Activated naive CD8-positive, alpha-beta T cell (primary cell): Measurements from ENCODE around the gene KLK1.

Source experiments
- H3K27ac Mint-ChIP-seq: one replicate; pipeline ENCODE4 v1.8.0; 2021; ENCODE audit warnings: mixed read lengths
- H3K27me3 Mint-ChIP-seq: one replicate; pipeline ENCODE4 v1.8.0; 2021; ENCODE audit warnings: mixed read lengths
- H3K36me3 Mint-ChIP-seq: one replicate; pipeline ENCODE4 v1.8.0; 2021; ENCODE audit warnings: mixed read lengths
- H3K4me1 Mint-ChIP-seq: one replicate; pipeline ENCODE4 v1.8.0; 2021; ENCODE audit warnings: low read depth, mixed read lengths
- H3K4me3 Mint-ChIP-seq: one replicate; pipeline ENCODE4 v1.8.0; 2021; ENCODE audit warnings: mild to moderate bottlenecking, mixed read lengths
- H3K9me3 Mint-ChIP-seq: one replicate; pipeline ENCODE4 v1.8.0; 2021; ENCODE audit warnings: low read depth, mixed read lengths

Gene KLK1

GRCh38 chr19:50823389-50824042 lies at the start of gene KLK1:
Gene KLK1 (minus strand): TSS chr19:50823787. CDS start chr19:50823748, 39 bp downstream.
- H3K36me3 Mint-ChIP-seq, result peaks cover 2% of the 10 kb centered on the region
- H3K9me3 Mint-ChIP-seq, result no peaks in the 10 kb centered on the region
- H3K27me3 Mint-ChIP-seq, result peaks cover 37% of the 10 kb centered on the region
- no peak within 1 kb of the TSS for H3K4me3 Mint-ChIP-seq
- peaks cover 21% of the 10 kb centered on the region for H3K4me1 Mint-ChIP-seq
- H3K27ac Mint-ChIP-seq, result no peak within 1 kb of the TSS

- H3K27me3 Mint-ChIP-seq, result peaks cover 15% of the 10 kb centered on the region
- no peaks in the 10 kb centered on the region for H3K4me1 Mint-ChIP-seq
- no peaks in the 10 kb centered on the region for H3K9me3 Mint-ChIP-seq
- H3K27ac Mint-ChIP-seq, result no peak within 1 kb of the TSS
- H3K36me3 Mint-ChIP-seq, result no peaks in the 10 kb centered on the region
- H3K4me3 Mint-ChIP-seq, result no peak within 1 kb of the TSS
Observed at GRCh38 chr19:50873056-50873455, 49.5 kb upstream of the KLK1 start, which contains the start of gene KLK2. Gene KLK2 (plus strand): TSS chr19:50873439. CDS start chr19:50873474, 35 bp downstream.

- no peaks in the 10 kb centered on the region for H3K4me1 Mint-ChIP-seq
- no peak overlapping the region for H3K4me3 Mint-ChIP-seq
- no peaks in the 10 kb centered on the region for H3K9me3 Mint-ChIP-seq
- no peaks in the 10 kb centered on the region for H3K36me3 Mint-ChIP-seq
- no peak overlapping the region for H3K27ac Mint-ChIP-seq
- peaks cover 21% of the 10 kb centered on the region for H3K27me3 Mint-ChIP-seq
Observed at GRCh38 chr19:50870417-50871089, 47.0 kb upstream of the KLK1 start.

GRCh38 chr19:50869479-50869878 lies 45.9 kb upstream of the KLK1 start:
- Mint-ChIP-seq H3K9me3 (no peaks in the 10 kb centered on the region), H3K4me1 (no peaks in the 10 kb centered on the region), H3K27ac (no peak overlapping the region), H3K27me3 (peaks cover 24% of the 10 kb centered on the region), H3K36me3 (no peaks in the 10 kb centered on the region), H3K4me3 (no peak overlapping the region)

GRCh38 chr19:50861496-50862286 lies 38.1 kb upstream of the KLK1 start:
- H3K4me3 Mint-ChIP-seq, result no peak overlapping the region
- H3K4me1 Mint-ChIP-seq, result no peaks in the 10 kb centered on the region
- H3K9me3 Mint-ChIP-seq, result no peaks in the 10 kb centered on the region
- no peak overlapping the region for H3K27ac Mint-ChIP-seq
- no peaks in the 10 kb centered on the region for H3K36me3 Mint-ChIP-seq
- peaks cover 34% of the 10 kb centered on the region for H3K27me3 Mint-ChIP-seq

GRCh38 chr19:50861010-50861409 lies 37.4 kb upstream of the KLK1 start:
- Mint-ChIP-seq H3K4me1 (no peaks in the 10 kb centered on the region), H3K4me3 (no peak overlapping the region), H3K9me3 (no peaks in the 10 kb centered on the region), H3K36me3 (no peaks in the 10 kb centered on the region), H3K27ac (no peak overlapping the region), H3K27me3 (peaks cover 33% of the 10 kb centered on the region)

GRCh38 chr19:50859849-50860248 lies 36.3 kb upstream of the KLK1 start:
- peaks cover 42% of the 10 kb centered on the region for H3K27me3 Mint-ChIP-seq
- no peaks in the 10 kb centered on the region for H3K36me3 Mint-ChIP-seq
- no peak overlapping the region for H3K4me3 Mint-ChIP-seq
- H3K4me1 Mint-ChIP-seq, result no peaks in the 10 kb centered on the region
- H3K9me3 Mint-ChIP-seq, result no peaks in the 10 kb centered on the region
- H3K27ac Mint-ChIP-seq, result no peak overlapping the region

- Mint-ChIP-seq H3K27me3 (peaks cover 45% of the 10 kb centered on the region), H3K27ac (no peak overlapping the region), H3K36me3 (no peaks in the 10 kb centered on the region), H3K4me3 (no peak overlapping the region), H3K9me3 (no peaks in the 10 kb centered on the region), H3K4me1 (no peaks in the 10 kb centered on the region)
Observed at GRCh38 chr19:50858886-50859285, 35.3 kb upstream of the KLK1 start.

- no peaks in the 10 kb centered on the region for H3K9me3 Mint-ChIP-seq
- no peaks in the 10 kb centered on the region for H3K4me1 Mint-ChIP-seq
- no peaks in the 10 kb centered on the region for H3K36me3 Mint-ChIP-seq
- peaks cover 48% of the 10 kb centered on the region for H3K27me3 Mint-ChIP-seq
- H3K27ac Mint-ChIP-seq, result no peak overlapping the region
- no peak overlapping the region for H3K4me3 Mint-ChIP-seq
Observed at GRCh38 chr19:50857366-50857765, 33.8 kb upstream of the KLK1 start.

GRCh38 chr19:50854636-50855410 lies 31.2 kb upstream of the KLK1 start, which contains the start of gene KLK3:
Gene KLK3 (plus strand): TSS chr19:50854915. CDS start chr19:50854956, 41 bp downstream.
- Mint-ChIP-seq H3K27me3 (peaks cover 47% of the 10 kb centered on the region), H3K4me1 (no peaks in the 10 kb centered on the region), H3K9me3 (no peaks in the 10 kb centered on the region), H3K36me3 (no peaks in the 10 kb centered on the region), H3K27ac (no peak within 1 kb of the TSS), H3K4me3 (no peak within 1 kb of the TSS)

GRCh38 chr19:50851620-50852019 lies 28.0 kb upstream of the KLK1 start:
- H3K27ac Mint-ChIP-seq, result no peak overlapping the region
- H3K4me3 Mint-ChIP-seq, result no peak overlapping the region
- no peaks in the 10 kb centered on the region for H3K4me1 Mint-ChIP-seq
- peaks cover 41% of the 10 kb centered on the region for H3K27me3 Mint-ChIP-seq
- no peaks in the 10 kb centered on the region for H3K9me3 Mint-ChIP-seq
- H3K36me3 Mint-ChIP-seq, result no peaks in the 10 kb centered on the region

- H3K27ac Mint-ChIP-seq, result no peak overlapping the region
- H3K4me3 Mint-ChIP-seq, result no peak overlapping the region
- H3K27me3 Mint-ChIP-seq, result peaks cover 36% of the 10 kb centered on the region
- no peaks in the 10 kb centered on the region for H3K36me3 Mint-ChIP-seq
- H3K9me3 Mint-ChIP-seq, result no peaks in the 10 kb centered on the region
- H3K4me1 Mint-ChIP-seq, result no peaks in the 10 kb centered on the region
Observed at GRCh38 chr19:50850738-50851137, 27.2 kb upstream of the KLK1 start.

- peaks cover 3% of the 10 kb centered on the region for H3K36me3 Mint-ChIP-seq
- peaks cover 8% of the 10 kb centered on the region for H3K9me3 Mint-ChIP-seq
- peaks cover 14% of the 10 kb centered on the region for H3K27me3 Mint-ChIP-seq
- no peak overlapping the region for H3K4me3 Mint-ChIP-seq
- no peak overlapping the region for H3K27ac Mint-ChIP-seq
- no peaks in the 10 kb centered on the region for H3K4me1 Mint-ChIP-seq
Observed at GRCh38 chr19:50844296-50844935, 20.8 kb upstream of the KLK1 start.

GRCh38 chr19:50843701-50844221 lies 20.2 kb upstream of the KLK1 start:
- H3K4me1 Mint-ChIP-seq, result no peaks in the 10 kb centered on the region
- peaks cover 12% of the 10 kb centered on the region for H3K27me3 Mint-ChIP-seq
- H3K9me3 Mint-ChIP-seq, result peaks cover 8% of the 10 kb centered on the region
- H3K36me3 Mint-ChIP-seq, result peaks cover 3% of the 10 kb centered on the region
- H3K27ac Mint-ChIP-seq, result no peak overlapping the region
- H3K4me3 Mint-ChIP-seq, result no peak overlapping the region
